Small intestine (tissue), 7 donors: ENCODE measurements around the gene RPS16. TPM values are rescaled to one million over a fixed set of nuclear protein-coding genes. Genes with fewer than 3 reads are reported as not detected.

Experiments used
- DNase-seq, 2 donors: peaks; one replicate each; pipeline versions ENCODE4 v3.0.0 to v3.0.0-alpha.2; 2013
- FAIRE-seq: peaks from 2 replicates; lab custom pipeline; 2012; peaks lifted over from hg19 to GRCh38; lab: Jason Lieb, UNC
- H3K27ac ChIP-seq, 3 donors: one replicate each; pipeline ENCODE4 v1.5.1; 2013; ENCODE audit warnings: low read length in 2 of 3, mild to moderate bottlenecking in 2 of 3, control low read depth in 1 of 3, inconsistent platforms in 1 of 3, low read depth in 1 of 3, moderate library complexity in 1 of 3
- H3K27me3 ChIP-seq, 3 donors: one replicate each; pipeline ENCODE4 v1.6.1; 2013; ENCODE audit warnings: low read length in 3 of 3, inconsistent platforms in 1 of 3; ENCODE audit not compliant: control insufficient read depth in 3 of 3, insufficient read depth in 3 of 3
- H3K36me3 ChIP-seq, 3 donors: one replicate each; pipeline ENCODE4 v1.6.1; 2013; ENCODE audit warnings: low read length in 3 of 3, inconsistent platforms in 1 of 3, low read depth in 1 of 3, mild to moderate bottlenecking in 1 of 3, moderate library complexity in 1 of 3; ENCODE audit not compliant: control insufficient read depth in 3 of 3, insufficient read depth in 2 of 3
- H3K4me1 ChIP-seq, 3 donors: one replicate each; pipeline ENCODE4 v1.6.1; 2013; ENCODE audit warnings: low read length in 2 of 3, inconsistent platforms in 1 of 3, low read depth in 1 of 3, mild to moderate bottlenecking in 1 of 3, moderate library complexity in 1 of 3; ENCODE audit not compliant: control insufficient read depth in 3 of 3, insufficient read depth in 2 of 3
- H3K4me3 ChIP-seq, 3 donors: one replicate each; pipeline ENCODE4 v1.5.1; 2013; ENCODE audit warnings: low read length in 3 of 3, control low read depth in 1 of 3, inconsistent platforms in 1 of 3, low read depth in 1 of 3, mild to moderate bottlenecking in 1 of 3, moderate library complexity in 1 of 3
- H3K9me3 ChIP-seq, 2 donors: one replicate each; pipeline ENCODE4 v1.6.1; 2013; ENCODE audit warnings: low read depth in 1 of 2, low read length in 1 of 2; ENCODE audit not compliant: control insufficient read depth in 2 of 2, insufficient read depth in 1 of 2
- WGBS, 3 donors: extraction: QIAGEN DNeasy Blood & Tissue Kit; methylation state at CpG; one replicate each; pipeline ENCODE4 v1.1.7; 2013; 5-methylcytosine and 5-hydroxymethylcytosine counted together
- polyA plus RNA-seq, 4 donors: library from polyadenylated mRNA; stranded (reverse) in 3 of 4; unstranded in 1 of 4; fragments of 200-250 nt in 3 of 4; fragments of 120-200 nt in 1 of 4; gene quantifications; one replicate each; pipeline versions ENCODE4 v1.2.1 to v1.2.3, GENCODE V29; 2013
- donor health status: healthy with polysubstance abuse.
- donor health status: control.
- donor health status: control.
- donor health status: Bipolar disorder and iron deficiency.
- donor health status: healthy.

The RPS16 gene
- polyA plus RNA-seq, 4 donors = 1,341 to 3,643 (median 2,485) TPM

DNA sequence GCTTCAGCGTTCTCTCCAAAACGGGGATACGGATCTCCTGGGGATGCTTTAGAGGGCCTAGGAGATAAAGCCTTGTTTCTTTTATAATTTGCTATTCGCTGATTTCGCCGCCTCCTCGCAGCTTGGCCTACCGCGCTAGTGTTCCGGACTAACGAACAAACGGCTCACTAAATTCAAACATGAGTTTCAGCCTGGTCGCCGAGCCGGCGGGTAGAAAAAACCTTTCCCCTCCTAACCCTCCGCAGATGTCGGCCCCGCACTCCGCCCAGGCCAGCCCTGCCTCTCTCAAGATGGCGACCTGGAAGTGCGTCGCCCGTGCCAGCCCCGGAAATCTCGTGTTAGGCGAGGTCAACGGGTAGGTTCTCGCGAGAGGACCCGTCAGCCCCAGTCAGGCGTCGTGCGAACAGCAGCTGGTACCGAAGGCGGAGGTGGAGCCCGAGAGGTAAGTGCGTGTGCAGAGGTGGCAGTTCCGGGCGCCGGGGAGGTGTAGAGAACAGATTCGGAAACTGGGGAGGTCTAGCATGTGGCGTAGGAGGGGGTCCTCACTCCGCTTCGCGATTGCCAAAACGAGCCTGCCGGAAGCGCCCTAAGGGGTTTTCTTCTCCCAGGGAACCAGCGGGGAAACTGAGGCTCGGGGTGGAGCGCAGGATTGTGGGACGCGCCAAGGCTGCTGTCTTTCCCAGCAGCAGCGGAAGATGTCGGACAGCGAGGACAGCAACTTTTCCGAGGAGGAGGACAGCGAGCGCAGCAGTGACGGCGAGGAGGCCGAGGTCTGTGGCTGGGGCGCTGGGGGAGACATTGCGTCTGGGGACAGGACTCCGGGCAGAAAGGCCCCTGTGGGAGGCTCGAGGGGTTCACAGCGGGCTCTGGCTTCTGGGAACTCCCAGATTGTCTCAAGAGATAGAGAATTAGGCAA, 9.7 kb upstream of the RPS16 start, which contains the start of gene SUPT5H:
Gene SUPT5H, plus strand, starts transcription at position 387 of the 916 bp plus-strand sequence. Its CDS starts 309 bp downstream, at position 696.
- FAIRE-seq (no peak), DNase-seq (peak; percentile 98 to 99)
- 0% methylated on average over 66 to 68 of the region's 68 CpGs for WGBS, 3 donors
- H3K27me3 ChIP-seq = no peaks in the 10 kb centered on the region
- H3K4me3 ChIP-seq = peak within 1 kb of the TSS; percentile 81 to 93 (median 81)
- H3K27ac ChIP-seq = peak within 1 kb of the TSS; percentile 85 to 97 (median 93)
- no peaks in the 10 kb centered on the region for H3K9me3 ChIP-seq
- H3K36me3 ChIP-seq = peaks cover 0 to 26% (median 0%) of the 10 kb centered on the region in 3 donors
- peaks cover 2 to 11% (median 9%) of the 10 kb centered on the region in 3 donors for H3K4me1 ChIP-seq

- WGBS, 3 donors = 2 to 3% (median 3%) methylated on average over 17 of the region's 17 CpGs
- Histone ChIP-seq H3K36me3 (peaks cover 0 to 22% (median 0%) of the 10 kb centered on the region in 3 donors), H3K4me3 (peak overlapping the region; percentile 81 to 93 (median 81)), H3K4me1 (peaks cover 2 to 11% (median 9%) of the 10 kb centered on the region in 3 donors), H3K9me3 (no peaks in the 10 kb centered on the region), H3K27me3 (no peaks in the 10 kb centered on the region), H3K27ac (peak overlapping the region; percentile 85 to 97 (median 93))
- DNase-seq (peak in 1 of 2 donors; percentile 51), FAIRE-seq (no peak)
These were observed 8.9 kb upstream of the RPS16 start for GRCh38 chr19:39444598-39445195.

DNA sequence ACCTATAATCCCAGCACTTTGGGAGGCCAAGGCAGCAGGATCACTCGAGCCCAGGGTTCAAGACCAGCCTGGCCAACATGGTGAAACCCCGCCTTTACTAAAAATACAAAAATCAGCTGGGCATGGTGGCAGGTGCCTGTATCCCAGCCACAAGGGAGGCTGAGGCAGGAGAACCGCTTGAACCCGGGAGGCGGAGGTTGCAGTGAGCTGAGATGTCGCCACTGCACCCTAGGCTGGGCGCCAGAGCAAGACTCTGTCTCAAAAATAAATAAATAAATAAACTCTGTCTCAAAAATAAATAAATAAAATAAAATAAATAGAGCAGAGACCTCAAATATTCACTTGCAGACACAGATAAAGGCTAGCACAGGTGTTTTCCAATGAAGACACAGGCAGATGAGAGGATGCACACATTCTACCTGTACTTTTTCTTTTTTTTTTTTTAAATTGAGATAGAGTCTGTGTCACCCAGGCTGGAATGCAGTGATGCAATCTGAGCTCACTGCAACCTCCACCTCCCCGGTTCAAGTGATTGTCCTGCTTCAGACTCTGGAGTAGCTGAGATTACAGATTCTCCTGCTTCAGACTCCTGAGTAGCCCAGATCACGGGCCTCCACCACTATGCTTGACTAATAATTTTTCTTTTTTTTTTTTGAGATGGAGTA, 2.7 kb upstream of the RPS16 start:
- Histone ChIP-seq H3K9me3 (no peaks in the 10 kb centered on the region), H3K36me3 (peaks cover 2 to 14% (median 2%) of the 10 kb centered on the region in 3 donors), H3K27ac (no peak overlapping the region), H3K4me1 (peaks cover 2 to 16% (median 15%) of the 10 kb centered on the region in 3 donors), H3K4me3 (no peak overlapping the region), H3K27me3 (no peaks in the 10 kb centered on the region)
- DNase-seq = no peak
- 81 to 87% (median 85%) methylated on average over 9 of the region's 9 CpGs for WGBS, 3 donors
- no peak for FAIRE-seq

DNA sequence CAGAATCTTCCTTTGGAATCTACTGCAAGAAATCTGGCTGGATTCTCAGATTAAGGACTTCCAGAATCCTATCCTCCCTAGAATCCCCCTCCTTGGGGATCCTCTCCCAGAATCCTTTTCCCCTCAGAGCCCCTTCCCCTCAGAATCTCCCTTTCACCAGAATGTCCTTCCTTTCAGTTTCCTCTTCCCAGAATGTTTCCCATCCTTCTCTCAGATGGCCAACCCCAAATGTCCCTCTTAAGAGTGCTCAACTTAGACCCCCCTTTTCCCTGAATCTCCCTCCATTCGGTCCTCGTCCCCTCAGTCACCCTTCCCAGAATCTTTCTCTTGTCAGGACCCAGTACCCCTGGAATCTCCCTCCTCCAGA, 584 bp upstream of the RPS16 start:
- Histone ChIP-seq H3K4me1 (peaks cover 2 to 16% (median 15%) of the 10 kb centered on the region in 3 donors), H3K27ac (peak overlapping the region; percentile 51 to 94 (median 72)), H3K36me3 (peaks cover 5 to 34% (median 6%) of the 10 kb centered on the region in 3 donors), H3K9me3 (no peaks in the 10 kb centered on the region), H3K27me3 (no peaks in the 10 kb centered on the region), H3K4me3 (peak overlapping the region in 2 of 3 donors; percentile 50 to 80)
- FAIRE-seq = no peak
- DNase-seq = no peak
- WGBS, 3 donors = 3 to 16% (median 4%) methylated on average over 2 of the region's 2 CpGs

DNA sequence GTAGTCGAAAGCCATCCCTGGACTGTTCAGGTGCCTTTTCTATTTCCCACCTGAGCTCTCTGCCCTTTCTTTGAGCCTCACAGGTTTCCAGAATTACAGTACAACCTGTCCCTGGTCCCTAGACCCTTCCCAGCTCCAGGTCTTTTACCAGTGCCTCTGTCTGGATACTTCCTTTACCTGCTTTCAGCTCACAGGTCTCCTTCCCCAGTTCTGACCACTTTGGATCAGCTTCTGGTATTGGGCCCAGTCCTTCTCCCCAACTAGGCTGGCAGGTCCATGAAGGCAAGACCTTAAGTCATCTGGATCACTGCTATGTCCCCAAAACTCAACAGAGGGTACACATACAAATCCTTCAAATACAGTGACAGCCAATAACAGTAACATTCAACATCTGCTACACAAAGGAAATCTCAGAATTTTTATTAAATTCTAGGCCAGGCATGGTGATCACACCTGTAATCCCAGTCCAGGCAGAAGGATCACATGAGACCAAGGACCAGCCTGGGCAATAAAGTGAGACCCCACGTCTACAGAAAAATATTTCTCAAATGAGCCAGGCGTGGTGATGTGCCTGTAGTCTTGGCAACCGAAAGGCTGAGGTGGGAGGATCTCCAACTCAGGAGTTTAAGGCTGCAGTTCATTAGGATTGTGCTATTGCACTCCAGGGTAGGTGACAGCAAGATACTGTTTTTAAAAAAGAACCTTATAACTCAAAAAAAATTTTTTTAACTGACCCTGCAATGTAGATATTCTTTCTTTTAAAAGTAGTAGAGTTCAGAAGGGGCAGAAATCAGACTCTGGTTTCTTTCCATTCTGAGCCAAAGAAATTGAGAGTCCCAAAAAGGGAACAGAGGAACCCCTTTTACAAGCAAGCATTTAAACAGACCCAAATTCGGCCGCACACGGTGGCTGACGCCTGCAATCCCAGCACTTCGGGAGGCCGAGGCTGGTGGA, 1.3 kb downstream of the RPS16 start:
- WGBS, 3 donors = 24 to 43% (median 29%) methylated on average over 10 of the region's 10 CpGs
- DNase-seq = no peak
- Histone ChIP-seq H3K27me3 (no peaks in the 10 kb centered on the region), H3K4me1 (peaks cover 2 to 19% (median 16%) of the 10 kb centered on the region in 3 donors), H3K36me3 (peaks cover 5 to 38% (median 6%) of the 10 kb centered on the region in 3 donors), H3K27ac (peak overlapping the region in 1 of 3 donors; percentile 58), H3K4me3 (peak overlapping the region in 2 of 3 donors; percentile 75 to 80), H3K9me3 (no peaks in the 10 kb centered on the region)
- no peak for FAIRE-seq

DNA sequence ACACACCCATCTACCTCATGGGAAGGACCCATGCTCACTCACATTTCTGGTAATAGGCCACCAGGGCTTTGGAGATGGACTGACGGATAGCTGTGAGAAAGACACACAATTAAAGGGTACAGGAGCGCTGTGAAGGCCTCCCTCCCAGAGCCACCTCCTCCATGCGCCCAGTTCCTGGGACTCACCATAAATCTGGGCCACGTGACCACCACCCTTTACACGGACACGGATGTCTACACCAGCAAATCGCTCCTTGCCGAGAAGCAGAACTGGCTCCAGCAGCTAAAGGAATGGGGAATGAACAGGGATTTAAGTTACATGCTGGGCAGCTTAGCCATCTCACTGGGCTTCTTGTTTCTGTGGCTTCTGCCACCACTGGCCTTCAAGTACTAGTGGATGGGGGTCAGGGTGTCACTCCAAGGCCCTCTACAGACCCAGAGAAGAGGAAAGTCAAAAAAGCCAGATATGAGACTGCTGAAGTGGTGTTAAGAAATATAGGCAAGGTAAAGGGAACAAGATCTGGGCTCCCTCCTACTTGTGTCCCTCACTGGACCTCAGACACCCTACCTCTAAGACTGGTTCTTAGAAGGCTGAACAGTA, 2.2 kb downstream of the RPS16 start:
- WGBS, 3 donors = 92 to 95% (median 94%) methylated on average over 8 of the region's 8 CpGs
- Histone ChIP-seq H3K4me1 (peaks cover 2 to 20% (median 19%) of the 10 kb centered on the region in 3 donors), H3K27ac (peak overlapping the region in 1 of 3 donors; percentile 12), H3K36me3 (peaks cover 5 to 38% (median 6%) of the 10 kb centered on the region in 3 donors), H3K4me3 (no peak overlapping the region), H3K9me3 (no peaks in the 10 kb centered on the region), H3K27me3 (no peaks in the 10 kb centered on the region)
- FAIRE-seq (no peak), DNase-seq (no peak)

DNA sequence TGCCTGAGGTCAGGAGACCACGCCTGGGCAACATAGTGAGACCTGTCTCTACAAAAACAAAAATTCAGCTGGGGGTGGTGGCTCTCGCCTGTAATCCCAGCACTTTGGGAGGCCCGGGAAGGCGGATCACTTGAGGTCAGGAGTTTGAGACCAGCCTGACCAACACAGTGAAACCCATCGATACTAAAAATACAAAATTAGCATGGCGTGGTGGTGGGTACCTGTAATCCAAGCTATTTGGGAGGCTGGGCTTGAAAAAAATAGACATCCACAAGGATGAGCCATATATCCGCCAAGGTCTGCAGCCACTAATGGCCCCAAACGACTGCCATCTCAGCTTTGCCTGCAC, 3.1 kb downstream of the RPS16 start:
- Histone ChIP-seq H3K27me3 (no peaks in the 10 kb centered on the region), H3K36me3 (peaks cover 5 to 38% (median 6%) of the 10 kb centered on the region in 3 donors), H3K4me3 (no peak overlapping the region), H3K27ac (no peak overlapping the region), H3K9me3 (no peaks in the 10 kb centered on the region), H3K4me1 (peaks cover 2 to 27% (median 19%) of the 10 kb centered on the region in 3 donors)
- FAIRE-seq (no peak), DNase-seq (no peak)
- 88 to 93% (median 92%) methylated on average over 8 of the region's 8 CpGs for WGBS, 3 donors
